KG1 (cell line): ENCODE data around the gene TARBP1.
A peak's percentile ranks its signal among the peaks of the same experiment; 100 is the strongest.
"Not testable (repeated sequence)": the region's sequence is repeated elsewhere in the genome, so short reads cannot be mapped to it uniquely, and the experiment has no call there.

Experiments
- DNase-seq: peaks from one replicate; lab custom pipeline; 2025; lab: John Stamatoyannopoulos, UW

The TARBP1 gene

GRCh38 chr1:234395297-234395696 is 83.7 kb downstream of the TARBP1 start:
- no peak for DNase-seq

- no peak for DNase-seq
Observed at GRCh38 chr1:234393190-234393589, 85.8 kb downstream of the TARBP1 start.

DNA sequence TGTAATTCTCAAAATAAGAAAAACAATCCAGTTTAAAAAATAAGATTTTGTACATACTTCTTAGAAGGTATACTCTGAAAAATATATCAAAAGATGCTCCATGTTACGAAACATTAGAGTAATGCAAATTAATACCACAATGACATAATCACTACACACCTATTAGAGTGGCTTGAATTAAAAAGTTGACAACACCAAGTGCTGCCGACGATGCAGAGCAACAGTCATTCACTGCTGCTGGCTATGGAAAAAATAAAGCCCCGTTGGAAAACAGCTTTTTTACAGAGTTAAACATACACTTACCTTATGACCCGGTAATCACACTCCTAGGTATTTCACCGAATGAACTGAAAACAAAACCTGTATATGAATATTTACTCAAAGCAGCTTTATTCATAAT is 90.9 kb downstream of the TARBP1 start:
- no peak for DNase-seq

DNA sequence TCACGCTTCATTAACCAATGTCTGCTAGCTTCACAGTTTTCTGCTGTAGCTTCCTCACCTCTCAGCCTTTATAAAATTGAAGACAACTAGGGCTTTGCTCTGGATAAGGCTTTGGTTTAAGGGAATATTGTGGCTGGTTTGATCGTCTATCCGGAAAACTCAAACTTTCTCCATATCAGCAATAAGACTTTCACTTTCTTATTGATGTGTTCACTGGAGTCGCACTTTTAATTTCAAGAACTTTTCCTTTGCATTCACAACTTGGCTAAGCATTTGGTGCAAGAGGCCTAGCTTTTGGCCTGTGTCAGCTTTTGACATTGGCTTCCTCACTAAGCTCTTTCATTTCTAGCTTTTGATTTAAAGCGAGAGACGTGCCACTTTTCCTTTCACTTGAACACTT is 92.9 kb downstream of the TARBP1 start:
- no peak for DNase-seq

- DNase-seq: no peak
Observed at GRCh38 chr1:234381699-234382555, 97.1 kb downstream of the TARBP1 start.

DNA sequence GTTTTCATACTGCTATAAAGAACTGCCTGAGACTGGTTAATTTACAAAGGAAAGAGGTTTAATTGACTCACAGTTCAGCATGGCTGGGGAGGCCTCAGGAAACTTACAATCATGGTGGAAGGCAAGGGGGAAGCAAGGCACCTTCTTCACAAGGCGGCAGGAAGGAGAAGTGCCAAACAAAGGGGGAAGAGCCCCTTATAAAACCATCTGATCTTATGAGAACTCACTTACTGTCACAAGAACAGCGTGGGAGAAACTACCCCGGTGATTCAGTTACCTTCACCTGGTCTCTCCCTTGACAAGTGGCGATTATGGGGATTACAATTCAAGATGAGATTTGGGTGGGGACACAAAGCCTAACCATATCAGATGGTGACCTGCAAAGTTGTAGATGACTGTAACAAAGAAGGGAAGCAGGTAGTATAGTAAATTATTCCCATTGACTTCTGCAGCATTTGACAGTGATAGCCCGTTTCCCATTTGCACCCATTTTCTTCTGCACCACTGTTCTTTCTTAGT is 99.3 kb downstream of the TARBP1 start:
- DNase-seq: not testable (repeated sequence)

DNA sequence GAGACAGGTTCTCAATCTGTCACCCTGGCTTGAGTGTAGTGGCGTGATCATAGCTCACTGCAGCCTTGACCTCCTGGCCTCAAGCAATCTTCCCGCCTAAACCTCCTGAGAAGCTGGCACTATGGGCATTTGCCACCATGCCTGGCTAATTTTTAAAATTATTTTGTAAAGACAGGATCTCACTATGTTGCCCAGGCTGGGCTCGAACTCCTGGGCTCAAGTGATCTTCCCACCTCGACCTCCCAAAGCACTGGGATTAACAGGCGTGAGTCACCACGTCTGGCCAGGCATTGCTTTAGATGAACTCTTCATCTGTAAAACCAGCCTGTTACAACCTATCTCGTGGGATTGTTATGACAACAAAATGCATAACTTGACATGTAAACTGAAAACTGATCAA is 103.3 kb downstream of the TARBP1 start:
- DNase-seq: no peak

- no peak for DNase-seq
Observed at GRCh38 chr1:234373959-234374254, 105.1 kb downstream of the TARBP1 start.

GRCh38 chr1:234373064-234373958 is 105.7 kb downstream of the TARBP1 start, which contains the start of gene COA6:
COA6 (plus strand) TSS chr1:234373456; CDS start chr1:234373467, 11 bp downstream.
- DNase-seq: peak; percentile 97

DNA sequence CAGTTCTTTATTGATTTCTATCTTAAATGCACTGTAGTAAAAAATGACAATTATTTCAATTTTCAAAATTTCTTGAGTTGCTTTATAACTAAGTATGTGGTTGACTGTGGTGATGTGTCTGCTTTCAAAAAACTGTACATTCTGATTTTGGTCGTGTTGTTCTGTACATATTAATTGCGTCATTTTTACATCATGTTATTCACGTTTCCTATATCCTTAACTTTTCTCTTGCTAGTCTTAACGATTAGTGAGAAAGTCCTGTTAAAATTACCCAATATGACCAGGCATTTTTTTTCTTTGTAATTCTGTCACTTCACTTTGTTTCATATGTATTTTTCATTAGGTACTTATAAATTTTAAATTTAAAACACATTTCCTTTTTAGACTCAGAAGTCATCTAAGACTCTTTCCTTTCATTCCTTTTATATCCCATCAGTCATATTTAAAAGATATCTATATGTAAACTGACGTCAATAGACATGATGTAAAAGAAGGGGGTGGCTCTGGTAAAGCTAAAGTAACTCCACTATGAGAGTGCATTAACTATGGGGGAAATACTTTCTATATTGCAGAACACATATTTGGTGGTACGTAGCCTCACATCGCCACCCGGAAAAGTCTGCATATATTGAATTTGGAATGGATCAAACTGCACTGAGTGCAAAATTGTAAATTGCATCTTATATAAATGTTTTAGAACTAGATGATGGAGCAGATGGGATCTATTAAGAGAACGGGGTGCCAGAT is 106.8 kb downstream of the TARBP1 start:
- DNase-seq: no peak

GRCh38 chr1:234371414-234371813 is 107.6 kb downstream of the TARBP1 start:
- no peak for DNase-seq

GRCh38 chr1:234369784-234370183 is 109.2 kb downstream of the TARBP1 start:
- no peak for DNase-seq

DNA sequence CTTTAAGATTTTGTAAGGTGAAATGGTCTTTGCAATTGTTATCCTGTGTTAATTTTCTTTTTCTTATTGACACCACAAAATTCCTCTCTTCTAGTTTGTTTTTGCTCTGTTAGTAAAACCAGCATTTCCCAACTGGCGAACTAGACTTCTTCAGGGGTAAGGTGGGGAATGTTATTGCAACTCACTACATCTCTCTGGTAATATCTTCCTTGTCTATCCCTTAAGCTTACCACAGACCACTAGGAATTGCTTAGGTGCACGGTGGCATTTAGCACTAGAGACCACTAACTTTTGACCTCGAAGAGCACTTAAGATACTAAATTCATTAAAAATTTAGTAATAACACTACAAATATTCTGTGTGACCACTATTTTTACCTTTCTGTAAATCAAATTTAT is 109.9 kb downstream of the TARBP1 start:
- DNase-seq: no peak

DNA sequence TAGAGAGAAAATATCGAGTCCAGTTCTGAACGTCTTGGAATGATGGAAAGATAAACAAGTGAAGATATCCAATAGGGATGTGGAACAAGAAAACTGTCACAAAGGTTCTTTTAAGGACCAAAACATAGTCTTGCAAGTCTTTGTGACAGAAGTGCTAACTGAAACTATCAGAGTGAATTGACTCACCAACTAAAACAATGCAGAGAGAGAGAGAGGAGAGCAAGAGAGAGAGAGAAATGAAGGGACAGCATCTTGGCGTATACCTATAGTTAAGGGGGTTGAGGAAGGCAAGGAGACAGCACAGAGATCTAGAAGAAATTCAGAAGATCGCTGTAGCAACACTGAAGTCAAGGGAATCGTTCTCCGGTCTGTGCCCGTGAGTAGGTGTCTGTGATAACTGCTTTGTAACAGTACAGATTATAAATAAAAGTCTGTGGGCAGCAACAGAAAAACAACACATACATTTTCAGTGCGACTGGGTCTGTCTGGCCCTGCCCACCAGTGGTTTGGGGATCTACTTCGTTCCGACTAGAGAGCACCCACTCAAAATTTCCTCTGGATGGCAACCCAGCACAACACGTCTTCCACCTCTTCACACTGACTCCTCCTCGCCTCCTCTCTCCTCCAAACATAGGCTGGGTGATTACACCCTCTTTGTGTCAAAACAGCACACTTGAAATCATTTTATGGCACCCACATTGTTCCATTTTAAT is 110.5 kb downstream of the TARBP1 start:
- DNase-seq: no peak

- DNase-seq: no peak
Observed at GRCh38 chr1:234362558-234362957, 116.4 kb downstream of the TARBP1 start.

DNA sequence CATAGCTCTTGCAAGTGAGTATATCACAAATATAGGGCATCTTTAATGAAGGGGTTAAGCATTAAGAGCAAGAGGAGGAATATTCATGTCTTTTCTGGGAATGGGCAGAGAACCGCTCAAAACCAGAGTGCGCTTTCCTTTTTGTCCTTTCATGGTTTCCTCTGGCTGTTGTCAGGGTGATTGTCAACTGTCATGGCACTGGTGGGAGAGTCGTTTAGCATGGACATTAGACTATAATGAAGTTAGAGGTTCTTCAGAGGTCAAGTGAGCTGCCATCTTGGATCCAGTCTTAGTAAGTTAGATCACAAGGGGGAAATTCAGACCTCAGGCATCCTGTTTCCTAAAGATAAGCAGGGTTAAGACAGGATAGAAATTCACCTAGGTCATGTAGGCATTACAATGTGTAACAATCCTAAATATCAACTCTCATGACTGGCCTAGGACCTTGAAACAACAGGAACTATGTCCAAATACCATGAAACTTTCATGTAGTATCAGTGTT is 117.8 kb downstream of the TARBP1 start:
- no peak for DNase-seq

DNA sequence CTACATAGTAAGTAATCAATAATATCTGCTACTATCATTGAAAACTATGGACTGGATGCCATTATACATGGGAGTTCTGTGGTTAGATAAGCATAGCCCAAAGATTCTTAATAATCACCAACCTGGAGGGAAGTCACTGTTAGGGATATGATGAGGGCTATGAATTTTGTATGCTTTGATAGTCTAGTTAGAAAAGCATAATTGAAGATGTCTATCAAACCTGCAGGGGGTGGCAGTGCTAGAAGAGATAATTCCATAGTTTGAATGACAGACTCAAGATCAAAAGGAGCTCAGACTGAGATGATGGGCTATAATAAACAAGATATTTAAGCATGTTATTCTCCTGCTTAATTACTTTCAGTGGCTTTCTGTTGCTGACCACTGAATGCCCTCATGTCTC is 121.1 kb downstream of the TARBP1 start:
- DNase-seq: no peak

DNA sequence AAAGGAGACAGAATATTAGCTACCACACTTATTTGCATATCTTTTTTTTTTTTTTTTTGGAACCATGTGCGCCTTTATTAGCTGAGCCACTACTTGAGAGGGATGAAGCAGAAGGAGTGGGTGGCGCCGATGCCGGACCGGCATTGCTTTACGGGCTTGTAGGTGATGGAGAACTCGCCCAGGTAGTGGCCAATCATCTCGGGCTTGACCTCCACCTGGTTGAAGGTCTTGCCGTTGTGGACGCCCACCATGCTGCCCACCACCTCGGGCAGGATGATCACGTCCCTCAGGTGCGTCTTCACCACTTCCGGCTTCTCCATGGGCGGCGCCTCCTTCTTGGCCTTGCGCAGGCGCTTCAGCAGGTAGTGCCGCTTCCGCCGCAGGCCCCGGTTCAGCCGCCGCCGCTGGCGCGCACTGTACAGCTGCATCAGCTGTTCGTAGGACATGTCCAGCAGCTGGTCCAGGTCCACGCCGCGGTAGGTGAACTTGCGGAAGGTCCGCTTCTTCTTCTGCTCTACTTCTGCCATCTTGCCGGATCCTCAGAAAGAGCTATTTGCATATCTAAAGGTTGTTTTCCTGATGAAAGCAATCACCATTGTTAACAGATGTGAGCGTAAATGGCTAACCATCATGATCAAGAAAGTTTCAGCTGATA is 122.2 kb downstream of the TARBP1 start:
- not testable (repeated sequence) for DNase-seq

DNA sequence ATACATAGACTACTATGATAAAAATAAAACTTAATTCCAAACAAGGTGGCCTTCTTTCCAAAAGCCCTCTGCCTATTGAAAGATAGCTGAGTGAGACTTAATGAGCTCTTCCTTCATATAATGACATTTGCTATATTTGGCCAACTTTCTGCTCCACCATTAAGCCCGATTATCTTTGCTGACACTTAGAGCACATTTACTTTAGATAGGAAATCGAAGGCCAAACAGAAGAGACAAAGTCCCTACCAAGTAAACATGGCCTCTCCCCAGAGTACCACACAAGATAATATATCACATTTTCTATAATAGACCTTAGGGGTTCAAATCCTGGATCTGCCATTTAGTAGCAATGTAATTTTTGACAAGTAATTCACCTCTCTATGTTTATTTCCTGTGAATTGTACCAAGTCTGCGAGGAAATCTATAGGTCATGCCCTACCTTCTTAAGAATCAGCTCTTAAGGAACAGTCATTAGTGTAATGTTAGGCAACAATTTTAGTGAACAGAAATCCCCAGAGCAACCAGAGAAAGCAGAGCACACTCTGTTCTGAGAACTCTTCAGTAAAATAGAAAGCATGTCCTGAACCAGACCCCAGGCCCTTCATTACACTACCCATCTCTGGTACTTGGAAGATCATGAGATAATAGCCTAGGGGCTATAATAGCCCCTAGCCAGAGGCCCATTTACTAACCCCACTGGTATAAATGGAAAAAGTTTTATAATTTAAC is 123.0 kb downstream of the TARBP1 start:
- DNase-seq: no peak

GRCh38 chr1:234348964-234349363 is 130.0 kb downstream of the TARBP1 start:
- DNase-seq: no peak
